NT2/D1 (cell line): ENCODE results near the gene PSMD5.

Experiments used
- YY1 ChIP-seq: IDR thresholded peaks from 2 replicates; pipeline ENCODE4 v1.6.1; 2011; ENCODE audit not compliant: insufficient read length, insufficient read depth
- ZNF274 ChIP-seq: IDR thresholded peaks from 2 replicates; pipeline ENCODE4 v1.6.1; 2011; ENCODE audit warnings: mild to moderate bottlenecking, low read depth, low read length

DNA sequence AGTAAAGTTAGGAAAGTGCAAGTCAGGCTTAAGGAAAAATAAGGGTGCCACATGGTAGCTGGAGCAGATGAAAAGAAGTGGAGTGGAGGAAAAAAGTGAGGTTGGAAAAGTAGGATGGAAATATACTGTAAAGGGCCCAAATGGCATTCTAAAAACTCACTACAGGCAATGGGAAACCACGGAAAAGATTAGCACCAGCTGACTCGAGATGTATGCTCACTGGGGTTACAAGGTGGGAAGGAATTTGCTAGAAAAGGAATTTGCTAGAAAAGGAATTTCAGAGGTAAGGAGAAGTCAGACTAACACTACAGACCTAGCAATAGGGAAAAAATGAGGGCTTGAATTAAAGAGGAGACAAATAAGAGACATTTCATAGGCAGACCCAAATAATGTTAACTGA lies 3.6 kb downstream of the PSMD5 start:
- TF ChIP-seq YY1, result no peak
- no peak for TF ChIP-seq ZNF274
